Measurements from ENCODE around the gene GOLGA2. TPM values are rescaled to one million over a fixed set of nuclear protein-coding genes. Genes with fewer than 3 reads are reported as not detected.

GOLGA2 gene
- total RNA-seq, 1 experiment from 2014 or later = 188 TPM

GRCh38 chr9:128222880-128223670, 52.7 kb downstream of the GOLGA2 start:
- intact Hi-C loops (cut with micrococcal nuclease; ENCODE audit: unreplicated experiment) = no loop called here
- Histone ChIP-seq H4K20me1 (ENCODE audit: insufficient read depth) (no peaks in the 10 kb centered on the region), H3K9me3 (ENCODE audit: insufficient read depth, low read depth) (no peaks in the 10 kb centered on the region), H3K4me2 (no peak overlapping the region), H3K27me3 (ENCODE audit: insufficient read depth, low read depth) (no peaks in the 10 kb centered on the region), H3K9me2 (ENCODE audit: insufficient read depth) (no peaks in the 10 kb centered on the region), H3K36me3 (ENCODE audit: low read depth) (no peaks in the 10 kb centered on the region), H3K79me2 (ENCODE audit: low read depth) (no peaks in the 10 kb centered on the region), H3F3A (ENCODE audit: insufficient read depth, low read depth) (no peaks in the 10 kb centered on the region), H3K4me3 (no peak overlapping the region), H3K27ac (no peak overlapping the region), H3K4me1 (replicated peaks; ENCODE audit: insufficient read depth) (no peaks in the 10 kb centered on the region), H2AFZ (no peak overlapping the region)
- CTCF ChIA-PET = interaction anchor here (0.6 kb wide), 1 partner anchor 921 kb away, joined by 3 read pairs; no protein-coding TSS in a partner anchor
- DNase-seq = no peak
- no TSS peak for BruUV-seq (replicated peaks)
- TF ChIP-seq CTCF (conservative IDR thresholded peaks at IDR 0.05) (no peak), EZH2 (IDR thresholded peaks at IDR 0.05; ENCODE audit: low read depth) (no peak)
- POLR2A ChIA-PET (ENCODE audit: unreplicated experiment) = no interaction called here

GRCh38 chr9:128222026-128222425, 53.8 kb downstream of the GOLGA2 start:
- no peak for DNase-seq
- H3K4me1 ChIP-seq (replicated peaks; ENCODE audit: insufficient read depth) = no peaks in the 10 kb centered on the region
- H3K9me2 ChIP-seq (ENCODE audit: insufficient read depth) = no peaks in the 10 kb centered on the region
- H3K4me2 ChIP-seq = no peak overlapping the region
- H3K27me3 ChIP-seq (ENCODE audit: insufficient read depth, low read depth) = no peaks in the 10 kb centered on the region
- no peak overlapping the region for H3K27ac ChIP-seq
- BruUV-seq (replicated peaks) = no TSS peak
- no peaks in the 10 kb centered on the region for H4K20me1 ChIP-seq (ENCODE audit: insufficient read depth)
- no peak overlapping the region for H2AFZ ChIP-seq
- POLR2A ChIA-PET (ENCODE audit: unreplicated experiment) = interaction anchor here (0.6 to 0.7 kb wide), 2 partner anchors 356 to 365 kb away, joined by 3 to 6 read pairs; no protein-coding TSS in a partner anchor
- CTCF ChIA-PET = no interaction called here
- no peak for TF ChIP-seq EZH2 (IDR thresholded peaks at IDR 0.05; ENCODE audit: low read depth)
- TF ChIP-seq CTCF (conservative IDR thresholded peaks at IDR 0.05) = no peak
- no peaks in the 10 kb centered on the region for H3K36me3 ChIP-seq (ENCODE audit: low read depth)
- H3K79me2 ChIP-seq (ENCODE audit: low read depth) = no peaks in the 10 kb centered on the region
- no peak overlapping the region for H3K4me3 ChIP-seq
- no peaks in the 10 kb centered on the region for H3K9me3 ChIP-seq (ENCODE audit: insufficient read depth, low read depth)
- H3F3A ChIP-seq (ENCODE audit: insufficient read depth, low read depth) = peaks cover 7% of the 10 kb centered on the region; the same call in 1 of the 2 replicates
- intact Hi-C loops (cut with micrococcal nuclease; ENCODE audit: unreplicated experiment) = no loop called here

DNA sequence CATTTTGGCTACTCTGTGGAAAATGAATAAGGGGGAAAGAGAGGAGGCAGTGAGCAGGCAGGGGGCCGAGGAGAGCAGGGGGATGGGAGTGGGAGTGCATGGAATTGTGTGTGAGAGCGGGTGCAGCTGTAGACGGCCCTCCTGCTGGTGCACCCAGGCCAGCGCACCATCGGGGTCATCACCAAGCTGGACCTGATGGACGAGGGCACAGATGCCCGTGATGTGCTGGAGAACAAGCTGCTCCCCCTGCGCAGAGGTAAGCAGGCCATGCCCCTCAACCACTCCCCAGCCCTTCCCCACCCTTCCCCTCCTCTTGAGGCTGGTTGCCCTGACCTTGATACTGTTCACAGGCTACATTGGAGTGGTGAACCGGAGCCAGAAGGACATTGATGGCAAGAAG, 56.0 kb downstream of the GOLGA2 start:
- Histone ChIP-seq H3K4me2 (no peak overlapping the region), H4K20me1 (ENCODE audit: insufficient read depth) (no peaks in the 10 kb centered on the region), H2AFZ (no peak overlapping the region), H3K79me2 (ENCODE audit: low read depth) (no peaks in the 10 kb centered on the region), H3K4me1 (replicated peaks; ENCODE audit: insufficient read depth) (peaks cover 4% of the 10 kb centered on the region), H3F3A (ENCODE audit: insufficient read depth, low read depth) (peaks cover 7% of the 10 kb centered on the region; the same call in 1 of the 2 replicates), H3K9me3 (ENCODE audit: insufficient read depth, low read depth) (no peaks in the 10 kb centered on the region), H3K27ac (no peak overlapping the region), H3K27me3 (ENCODE audit: insufficient read depth, low read depth) (no peaks in the 10 kb centered on the region), H3K4me3 (no peak overlapping the region), H3K9me2 (ENCODE audit: insufficient read depth) (no peaks in the 10 kb centered on the region), H3K36me3 (ENCODE audit: low read depth) (no peaks in the 10 kb centered on the region)
- BruUV-seq (replicated peaks) = no TSS peak
- no peak for TF ChIP-seq EZH2 (IDR thresholded peaks at IDR 0.05; ENCODE audit: low read depth)
- TF ChIP-seq CTCF (conservative IDR thresholded peaks at IDR 0.05) = no peak
- no peak for DNase-seq
- POLR2A ChIA-PET (ENCODE audit: unreplicated experiment) = no interaction called here
- CTCF ChIA-PET = no interaction called here
- intact Hi-C loops (cut with micrococcal nuclease; ENCODE audit: unreplicated experiment) = no loop called here

All from PC-9 (cell line).